Limb (tissue), 2 donors: ENCODE measurements around the gene GOLGA6B.
"Not testable (repeated sequence)": the region's sequence is repeated elsewhere in the genome, so short reads cannot be mapped to it uniquely, and the experiment has no call there.

Source experiments
- DNase-seq, 2 donors: peaks; one replicate each; pipeline ENCODE4 v3.0.0-alpha.2; 2016; ENCODE audit errors: extremely low spot score in 2 of 2

Gene GOLGA6B, protein sequence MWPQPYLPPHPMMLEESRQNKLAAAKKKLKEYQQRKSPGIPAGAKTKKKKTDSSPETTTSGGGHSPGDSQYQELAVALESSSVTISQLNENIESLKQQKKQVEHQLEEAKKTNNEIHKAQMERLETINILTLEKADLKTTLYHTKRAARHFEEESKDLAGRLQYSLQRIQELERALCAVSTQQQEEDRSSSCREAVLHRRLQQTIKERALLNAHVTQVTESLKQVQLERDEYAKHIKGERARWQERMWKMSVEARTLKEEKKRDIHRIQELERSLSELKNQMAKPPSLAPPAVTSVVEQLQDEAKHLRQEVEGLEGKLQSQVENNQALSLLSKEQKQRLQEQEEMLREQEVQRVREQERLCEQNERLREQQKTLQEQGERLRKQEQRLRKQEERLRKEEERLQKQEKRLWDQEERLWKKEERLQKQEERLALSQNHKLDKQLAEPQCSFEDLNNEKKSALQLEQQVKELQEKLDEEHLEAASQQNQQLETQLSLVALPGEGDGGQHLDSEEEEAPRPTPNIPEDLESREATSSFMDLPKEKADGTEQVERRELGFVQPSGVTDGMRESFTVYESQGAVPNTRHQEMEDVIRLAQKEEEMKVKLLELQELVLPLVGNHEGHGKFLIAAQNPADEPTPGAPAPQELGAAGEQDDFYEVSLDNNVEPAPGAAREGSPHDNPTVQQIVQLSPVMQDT

DNA sequence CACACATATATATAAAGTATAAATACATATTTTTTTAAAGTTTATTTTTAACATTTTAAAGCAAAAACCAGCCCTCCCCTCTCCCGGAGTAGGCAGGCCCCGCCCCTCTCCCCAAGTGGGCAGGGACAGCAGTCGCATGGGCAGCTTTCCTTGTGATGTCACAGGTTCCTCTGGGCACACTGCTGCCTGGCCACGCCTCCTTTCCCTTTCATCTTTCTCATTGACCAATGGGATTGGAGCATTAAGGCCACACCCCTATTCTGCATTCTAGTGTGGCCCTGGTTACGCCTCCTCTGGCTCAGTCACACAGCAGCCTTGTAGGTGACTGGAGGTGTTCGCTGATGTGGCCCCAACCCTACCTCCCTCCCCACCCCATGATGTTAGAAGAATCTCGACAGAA is at the start of gene GOLGA6B:
TSS of gene GOLGA6B (plus strand) at position 301 of the 400 bp plus-strand sequence. CDS start at position 342, 41 bp downstream.
- DNase-seq: not testable (repeated sequence)

DNA sequence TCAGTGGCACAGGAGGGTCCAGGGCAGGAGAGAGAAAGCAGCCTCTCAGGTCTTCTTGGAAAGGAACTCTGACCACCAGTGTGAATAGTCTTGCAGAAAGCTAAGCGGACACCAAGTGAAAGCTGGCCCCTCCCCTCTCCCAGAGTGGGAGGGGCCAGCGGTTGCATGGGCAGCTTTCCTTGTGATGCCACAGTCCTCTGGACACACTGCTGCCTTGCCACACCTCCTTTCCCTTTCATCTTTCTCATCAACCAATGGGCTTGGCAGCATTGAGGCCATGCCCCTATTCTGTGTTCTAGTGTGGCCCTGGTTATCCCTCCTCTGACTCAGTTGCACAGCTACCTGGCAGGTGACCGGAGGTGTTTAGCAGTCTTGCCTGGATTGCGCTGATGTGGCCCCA is 49.7 kb upstream of the GOLGA6B start:
- DNase-seq: no peak

DNA sequence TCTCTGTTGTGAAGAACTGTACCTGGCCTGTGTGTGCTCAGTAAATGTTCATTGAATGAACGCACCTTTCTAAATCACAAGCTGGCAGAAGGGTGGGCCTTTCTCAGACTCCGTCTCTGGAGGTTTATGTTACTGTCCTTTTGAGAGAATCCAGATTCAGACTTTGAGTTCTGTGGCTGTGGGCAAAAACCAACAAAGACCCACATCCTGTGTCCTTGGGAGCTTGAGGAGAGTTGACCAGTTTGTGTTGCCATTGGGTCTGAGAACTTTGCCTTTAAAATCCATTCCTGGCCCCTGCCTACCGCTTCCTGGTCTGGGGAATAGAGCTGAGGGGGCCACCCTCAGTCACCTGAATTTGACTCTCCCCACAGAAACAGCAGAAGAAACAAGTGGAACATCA is 46.4 kb upstream of the GOLGA6B start:
- DNase-seq: not testable (repeated sequence)

- no peak for DNase-seq
Observed at GRCh38 chr15:72609862-72610261, 44.6 kb upstream of the GOLGA6B start.

DNA sequence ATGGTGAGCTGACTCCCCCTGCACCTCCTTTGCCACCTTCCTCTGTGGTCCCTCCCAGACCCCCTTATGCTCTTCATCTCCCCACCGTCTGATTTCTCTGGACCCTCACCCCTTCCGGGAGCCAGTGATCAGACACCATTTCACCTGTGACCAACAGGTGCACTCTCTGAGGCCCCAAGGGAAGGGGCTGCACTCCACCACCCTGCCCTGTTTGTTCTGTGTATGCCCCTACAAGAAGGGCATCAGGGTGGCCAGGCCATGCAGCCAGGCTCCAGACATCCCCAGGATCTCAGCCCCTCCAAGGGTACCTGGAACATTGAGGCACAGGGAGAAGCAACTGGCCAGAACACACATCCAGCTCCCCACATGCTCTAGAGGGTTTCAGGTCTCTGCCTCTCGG is 42.2 kb upstream of the GOLGA6B start:
- DNase-seq: not testable (repeated sequence)

DNA sequence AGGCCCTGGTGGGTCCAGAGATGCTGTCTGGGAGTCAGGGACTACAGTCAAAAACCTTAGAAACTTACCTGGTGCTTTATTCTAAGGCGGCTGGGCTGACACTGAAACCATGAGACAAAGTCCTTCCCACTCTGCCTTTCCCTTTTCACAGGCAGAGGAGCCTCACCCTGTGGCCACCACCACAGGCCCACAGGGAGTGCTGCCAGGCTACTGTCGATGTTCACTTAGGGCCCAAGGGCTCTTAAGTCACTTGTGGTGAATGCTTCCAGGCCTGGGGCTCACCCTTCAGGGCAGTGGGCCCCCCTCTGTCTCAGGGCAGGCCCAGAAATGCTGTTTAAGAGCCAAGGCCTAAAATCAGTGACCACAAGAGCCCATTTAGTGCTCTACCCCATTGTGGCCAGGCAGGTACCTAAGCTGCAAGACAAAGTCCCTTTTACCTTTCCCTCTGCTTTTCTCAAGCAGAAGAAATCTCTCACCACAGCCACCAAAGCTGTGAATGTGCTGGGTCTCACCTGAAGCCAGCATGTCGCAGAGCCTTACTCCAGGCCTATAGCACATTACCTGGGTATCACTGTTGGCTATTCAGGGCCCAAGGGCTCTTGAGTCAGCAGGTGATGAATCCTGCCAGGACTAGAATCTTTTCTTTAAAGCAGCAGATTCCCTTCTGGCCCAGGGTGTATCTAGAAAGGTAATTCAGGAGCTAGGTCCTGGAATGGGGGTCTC is 39.5 kb upstream of the GOLGA6B start:
- DNase-seq: no peak

GRCh38 chr15:72615533-72616233 is 38.8 kb upstream of the GOLGA6B start:
- DNase-seq: not testable (repeated sequence)

GRCh38 chr15:72616491-72617210 is 37.8 kb upstream of the GOLGA6B start:
- DNase-seq: no peak

DNA sequence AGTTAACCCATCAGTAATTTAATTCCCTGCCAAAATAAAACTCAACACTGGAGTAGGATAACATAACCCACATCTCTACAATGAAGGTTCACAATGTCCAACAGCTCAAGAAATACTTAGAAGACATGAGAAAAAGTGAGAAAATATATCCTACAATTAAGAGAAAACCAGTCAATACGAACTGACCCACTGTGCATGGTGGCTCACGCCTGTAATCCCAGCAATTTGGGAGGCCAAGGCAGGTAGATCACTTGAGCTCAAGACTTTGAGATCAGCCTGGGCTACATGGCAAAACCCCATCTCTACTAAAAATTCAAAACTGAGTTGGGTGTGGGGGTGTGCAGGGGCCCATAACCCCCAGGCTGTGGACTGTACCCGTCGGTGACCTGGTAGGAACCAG is 30.6 kb upstream of the GOLGA6B start:
- DNase-seq: not testable (repeated sequence)

- DNase-seq: not testable (repeated sequence)
Observed at GRCh38 chr15:72626153-72626552, 28.3 kb upstream of the GOLGA6B start.

DNA sequence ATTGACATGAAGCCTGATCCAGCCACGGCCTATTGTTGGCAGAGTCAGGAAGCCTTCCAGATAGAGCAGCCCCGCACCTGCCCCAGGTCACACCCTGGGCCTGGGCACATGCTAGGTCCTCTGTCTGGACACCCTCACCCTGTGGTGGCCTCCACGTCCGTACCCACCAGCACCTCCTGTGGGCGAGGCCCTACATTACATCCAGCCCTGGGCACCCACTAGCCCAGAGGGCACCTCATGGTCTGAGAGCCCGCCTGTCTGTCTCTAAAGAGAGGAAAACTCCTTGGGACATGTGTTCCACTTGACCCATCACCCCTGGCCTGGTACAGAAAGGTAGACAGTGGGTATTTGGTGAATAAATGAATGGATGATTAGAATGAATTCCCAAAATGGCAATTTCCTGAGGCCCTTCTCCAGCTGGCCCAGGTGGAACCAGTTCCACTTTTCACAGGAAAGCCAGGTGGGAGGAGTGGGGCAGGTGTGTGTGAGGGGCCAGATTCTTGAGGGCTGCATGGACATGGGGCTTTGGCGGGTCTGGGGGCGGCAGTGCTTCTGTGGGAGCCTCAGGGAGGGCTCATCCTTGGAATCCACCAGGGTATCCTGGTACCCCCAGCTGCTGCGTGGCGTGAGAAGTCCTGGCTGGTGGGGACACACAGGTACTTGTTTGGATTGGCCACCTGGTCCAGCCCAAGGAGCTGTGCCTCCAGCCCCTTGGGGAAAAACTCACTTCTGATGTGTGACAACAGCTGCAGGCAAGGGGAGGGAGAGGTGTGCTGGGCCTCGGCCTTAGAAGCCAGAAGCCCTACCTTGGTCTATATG is 26.0 kb upstream of the GOLGA6B start:
- DNase-seq: not testable (repeated sequence)

- not testable (repeated sequence) for DNase-seq
Observed at GRCh38 chr15:72629068-72629570, 25.4 kb upstream of the GOLGA6B start.

DNA sequence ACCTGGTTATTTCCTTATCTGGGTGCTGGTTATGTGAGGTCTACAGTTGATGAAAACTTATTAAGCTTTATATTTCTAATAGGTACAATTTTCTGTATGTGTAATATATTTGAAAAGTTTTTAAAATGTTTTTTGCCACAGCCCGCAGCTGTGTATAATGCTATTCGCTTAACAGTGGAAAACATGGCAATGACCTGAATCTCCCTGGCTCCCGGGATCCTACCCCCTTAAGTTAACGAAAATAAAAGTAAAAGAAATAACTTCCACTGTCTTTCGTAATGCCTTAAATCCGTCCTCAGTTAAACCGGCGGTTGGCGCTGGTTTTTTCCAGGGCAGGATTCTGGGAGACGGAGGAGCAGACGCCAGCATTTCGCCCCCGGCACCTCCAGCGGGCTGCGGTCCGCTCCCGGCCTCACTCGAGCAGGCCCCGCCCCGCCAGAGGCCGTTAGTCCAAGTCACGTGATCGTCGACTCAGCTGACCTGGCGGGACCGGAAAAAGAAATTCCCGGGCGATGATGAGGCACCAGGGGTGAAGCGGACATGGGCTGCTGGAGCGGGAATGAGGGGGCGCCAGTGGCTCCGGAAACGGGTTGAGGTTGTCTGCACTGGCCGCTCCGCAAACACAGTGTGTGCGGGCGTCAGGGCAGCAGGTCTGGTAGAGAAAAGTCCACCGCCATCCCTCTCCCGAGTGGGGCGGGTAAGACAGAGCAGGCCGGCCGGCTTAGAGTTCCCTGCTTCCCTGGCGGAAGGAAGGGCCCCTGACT is 17.8 kb upstream of the GOLGA6B start:
- DNase-seq: peak; percentile 21 to 74

DNA sequence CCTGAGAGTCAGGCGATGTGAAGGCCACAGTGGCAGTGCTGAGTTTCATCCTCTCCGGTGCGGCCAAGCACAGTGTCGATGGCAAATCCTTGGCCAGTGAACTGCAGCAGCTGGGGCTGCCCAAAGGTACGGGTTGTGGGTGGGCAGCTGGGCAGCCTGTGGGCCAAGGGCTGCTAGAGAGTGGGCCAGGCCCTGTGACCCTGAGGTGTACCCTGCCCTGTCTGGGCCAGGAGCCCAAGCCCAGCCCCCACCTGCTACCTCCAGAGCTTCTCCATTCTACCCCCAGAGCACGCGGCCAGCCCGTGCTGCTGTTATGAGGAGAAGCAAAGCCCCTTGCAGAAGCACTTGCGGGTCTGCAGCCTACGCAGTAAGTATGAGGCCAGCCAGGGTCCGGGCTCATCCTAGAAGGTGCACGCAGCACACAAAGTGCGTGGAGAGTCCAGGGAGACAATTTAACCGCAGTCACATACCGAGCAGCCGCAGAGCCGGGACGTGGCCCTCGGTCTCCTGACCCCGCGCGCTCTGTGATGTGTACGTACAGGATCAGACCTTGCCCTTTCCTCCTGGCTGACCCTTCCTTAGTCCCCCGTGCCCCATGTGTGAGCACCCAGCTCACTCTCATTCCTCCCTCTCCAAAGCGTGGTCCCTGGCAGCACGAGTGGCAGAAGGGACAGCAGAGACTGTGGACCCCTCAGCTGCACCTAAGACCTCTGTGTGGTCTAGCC is 14.6 kb upstream of the GOLGA6B start:
- not testable (repeated sequence) for DNase-seq

- not testable (repeated sequence) for DNase-seq
Observed at GRCh38 chr15:72642271-72642670, 12.2 kb upstream of the GOLGA6B start.

GRCh38 chr15:72648631-72649253 is 5.8 kb upstream of the GOLGA6B start:
- not testable (repeated sequence) for DNase-seq

- DNase-seq: not testable (repeated sequence)
Observed at GRCh38 chr15:72656014-72656413, 1.5 kb downstream of the GOLGA6B start.

DNA sequence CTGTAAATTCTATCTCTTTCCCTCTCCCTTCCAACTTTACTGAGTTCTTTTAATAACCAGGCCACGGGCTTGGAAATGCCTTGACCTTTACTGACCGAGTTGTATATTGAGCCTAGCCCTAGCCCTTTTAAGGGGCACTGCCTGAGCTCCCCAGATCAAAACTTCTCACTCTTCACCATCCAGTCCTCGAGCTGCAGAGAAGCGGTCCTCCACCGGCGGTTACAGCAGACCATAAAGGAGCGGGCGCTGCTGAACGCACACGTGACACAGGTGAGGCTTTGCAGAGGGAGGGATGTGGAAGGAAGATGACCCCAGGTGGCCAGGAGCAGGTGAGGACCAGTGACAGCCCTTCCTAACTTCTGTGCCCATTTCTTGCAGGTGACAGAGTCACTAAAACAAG is 6.6 kb downstream of the GOLGA6B start:
- not testable (repeated sequence) for DNase-seq
